H1 (cell line): Measurements from ENCODE around the gene SLK. TPM values are rescaled to one million over a fixed set of nuclear protein-coding genes. Genes with fewer than 3 reads are reported as not detected.

Source experiments
- CTCF ChIA-PET: fragments of 300-600 bp; sonication (Branson Sonifier 250); formaldehyde crosslinking; loops from one replicate; lab custom pipeline; 2021; ENCODE audit not compliant: partially characterized antibody; lab: Charles Lee
- POLR2A ChIA-PET: fragments of 300-600 bp; sonication (Branson Sonifier 250); formaldehyde crosslinking; loops from one replicate; lab custom pipeline; 2021; ENCODE audit warnings: inconsistent platforms; ENCODE audit not compliant: partially characterized antibody; lab: Charles Lee
- DNase-seq, 2 experiments: peaks; one replicate each; pipeline versions ENCODE4 v3.0.0 to v3.0.0-alpha.2; 2010 to 2022; ENCODE audit warnings: low spot score in 2 of 2, low read depth in 1 of 2, mixed read lengths in 1 of 2
- FAIRE-seq: peaks from 2 replicates; lab custom pipeline; 2011; peaks lifted over from hg19 to GRCh38; lab: Jason Lieb, UNC
- H2AFZ ChIP-seq: 2 replicates; pipeline ENCODE4 v1.8.1; 2012; ENCODE audit warnings: low read length, inconsistent platforms
- H2AK5ac ChIP-seq: 2 replicates; pipeline ENCODE4 v1.6.1; 2013; ENCODE audit warnings: low read depth, low read length
- H2BK120ac ChIP-seq: replicated peaks from 2 replicates; pipeline ENCODE3; 2013; ENCODE audit warnings: low read depth, low read length, inconsistent platforms
- H2BK12ac ChIP-seq: 2 replicates; pipeline ENCODE4 v1.6.1; 2013; ENCODE audit warnings: low read depth, low read length
- H2BK15ac ChIP-seq: 2 replicates; pipeline ENCODE4 v1.6.1; 2013; ENCODE audit warnings: low read length
- H2BK20ac ChIP-seq: 2 replicates; pipeline ENCODE4 v1.6.1; 2013; ENCODE audit warnings: low read length
- H2BK5ac ChIP-seq: 2 replicates; pipeline ENCODE4 v1.6.1; 2013; ENCODE audit warnings: low read depth, low read length
- H3K14ac ChIP-seq: 2 replicates; pipeline ENCODE4 v1.6.1; 2013; ENCODE audit warnings: inconsistent platforms; ENCODE audit not compliant: insufficient read length
- H3K18ac ChIP-seq: 2 replicates; pipeline ENCODE4 v1.6.1; 2013; ENCODE audit warnings: low read length; ENCODE audit errors: extremely low read depth
- H3K23ac ChIP-seq: 2 replicates; pipeline ENCODE4 v1.6.1; 2013; ENCODE audit warnings: inconsistent platforms; ENCODE audit not compliant: insufficient read length
- H3K23me2 ChIP-seq: 2 replicates; pipeline ENCODE4 v1.6.1; 2013; ENCODE audit warnings: low read depth, low read length
- H3K27ac ChIP-seq: 2 replicates; pipeline ENCODE4 v1.6.1; 2011; ENCODE audit warnings: low read depth, low read length, inconsistent platforms
- H3K27me3 ChIP-seq, 4 experiments: replicated peaks in 1 of 4; 1 replicate in 1 of 4; 2 replicates in 3 of 4; pipeline versions ENCODE4 v1.6.1 to v1.8.1; 2011 to 2013; ENCODE audit warnings: low read length in 3 of 4, mild to moderate bottlenecking in 3 of 4, inconsistent platforms in 2 of 4, mixed read lengths in 2 of 4, moderate library complexity in 1 of 4; ENCODE audit not compliant: control insufficient read depth in 3 of 4, insufficient read depth in 3 of 4; ENCODE audit errors: extremely low read depth in 1 of 4
- H3K36me3 ChIP-seq, 4 experiments: 2 replicates each; pipeline versions ENCODE4 v1.6.1 to v1.8.1; 2011 to 2013; ENCODE audit warnings: mild to moderate bottlenecking in 4 of 4, low read length in 3 of 4, moderate library complexity in 2 of 4, control low read depth in 1 of 4, inconsistent platforms in 1 of 4; ENCODE audit not compliant: insufficient read depth in 4 of 4, control insufficient read depth in 2 of 4
- H3K4ac ChIP-seq: replicated peaks from 2 replicates; pipeline ENCODE3; 2013; ENCODE audit warnings: low read length, low read depth, mixed read lengths, inconsistent platforms; ENCODE audit not compliant: insufficient read length
- H3K4me1 ChIP-seq, 4 experiments: replicated peaks in 1 of 4; 1 replicate in 1 of 4; 2 replicates in 3 of 4; pipeline versions ENCODE4 v1.6.1 to v1.8.1; 2011 to 2013; ENCODE audit warnings: low read length in 3 of 4, inconsistent platforms in 2 of 4, mixed read lengths in 1 of 4; ENCODE audit not compliant: insufficient read depth in 4 of 4, control insufficient read depth in 3 of 4
- H3K4me2 ChIP-seq, 2 experiments: 2 replicates each; pipeline versions ENCODE4 v1.6.1 to v1.8.1; 2011 to 2013; ENCODE audit warnings: low read depth in 2 of 2, low read length in 2 of 2, control low read depth in 1 of 2, inconsistent platforms in 1 of 2, mild to moderate bottlenecking in 1 of 2; ENCODE audit not compliant: insufficient read depth in 1 of 2
- H3K4me3 ChIP-seq, 4 experiments: fragments of 200-600, 300-600 bp in 1 of 4; sonication (generic), shearing (Covaris generic), sonication (Bioruptor Twin) in 1 of 4; 2 replicates each; pipeline versions ENCODE4 v1.5.1 to v1.8.1; 2011 to 2016; ENCODE audit warnings: low read length in 4 of 4, low read depth in 3 of 4, control low read depth in 2 of 4, inconsistent platforms in 2 of 4, mild to moderate bottlenecking in 2 of 4, mixed read lengths in 1 of 4, moderate library complexity in 1 of 4; ENCODE audit not compliant: insufficient read depth in 2 of 4; ENCODE audit errors: extremely low read depth in 1 of 4
- H3K56ac ChIP-seq: replicated peaks from 2 replicates; pipeline ENCODE3; 2013; ENCODE audit warnings: low read depth, mild to moderate bottlenecking, mixed read lengths, low read length, inconsistent platforms; ENCODE audit not compliant: insufficient read length
- H3K79me1 ChIP-seq: 2 replicates; pipeline ENCODE4 v1.6.1; 2013; ENCODE audit warnings: low read depth, low read length, control low read depth
- H3K79me2 ChIP-seq, 2 experiments: 2 replicates each; pipeline versions ENCODE4 v1.6.1 to v1.8.1; 2012 to 2013; ENCODE audit warnings: low read length in 2 of 2, mild to moderate bottlenecking in 2 of 2, inconsistent platforms in 1 of 2; ENCODE audit not compliant: insufficient read depth in 2 of 2, control insufficient read depth in 1 of 2
- H3K9ac ChIP-seq, 4 experiments: replicated peaks in 1 of 4; 1 replicate in 1 of 4; 2 replicates in 3 of 4; pipeline versions ENCODE4 v1.6.1 to v1.8.1; 2011 to 2013; ENCODE audit warnings: low read depth in 3 of 4, low read length in 3 of 4, control low read depth in 2 of 4, mild to moderate bottlenecking in 2 of 4, moderate library complexity in 2 of 4, inconsistent platforms in 1 of 4; ENCODE audit errors: extremely low read depth in 1 of 4
- H3K9me3 ChIP-seq, 2 experiments: 2 replicates each; pipeline versions ENCODE4 v1.6.1 to v1.8.1; 2012 to 2013; ENCODE audit warnings: mild to moderate bottlenecking in 2 of 2, moderate library complexity in 2 of 2, control low read depth in 1 of 2, inconsistent platforms in 1 of 2, low read depth in 1 of 2, low read length in 1 of 2, mixed read lengths in 1 of 2; ENCODE audit not compliant: insufficient read depth in 2 of 2
- H4K20me1 ChIP-seq, 2 experiments: replicated peaks in 1 of 2; 2 replicates each; pipeline versions ENCODE3 to v1.8.1; 2011 to 2013; ENCODE audit warnings: inconsistent platforms in 2 of 2, low read length in 2 of 2, mild to moderate bottlenecking in 1 of 2; ENCODE audit not compliant: insufficient read depth in 2 of 2, control insufficient read depth in 1 of 2
- H4K5ac ChIP-seq: 2 replicates; pipeline ENCODE4 v1.6.1; 2013; ENCODE audit warnings: low read length, low read depth, mixed read lengths, inconsistent platforms; ENCODE audit not compliant: insufficient read length
- H4K8ac ChIP-seq: 2 replicates; pipeline ENCODE4 v1.8.0; 2013; ENCODE audit warnings: mild to moderate bottlenecking, moderate library complexity, low read length, inconsistent platforms; ENCODE audit not compliant: insufficient read depth; ENCODE audit errors: extremely low read depth
- H4K91ac ChIP-seq: replicated peaks from 2 replicates; pipeline ENCODE3; 2013; ENCODE audit warnings: low read length, mixed read lengths, inconsistent platforms; ENCODE audit not compliant: insufficient read length
- BRCA1 ChIP-seq: IDR thresholded peaks from 2 replicates; pipeline ENCODE4 v1.6.1; 2012; ENCODE audit warnings: low read depth, low read length, improper control_type of control experiment
- CBX8 ChIP-seq: fragments of 300-800, 300-1000 bp; sonication (generic); IDR thresholded peaks from 2 replicates; pipeline ENCODE4 v1.7.1; 2016; ENCODE audit warnings: low read depth, low read length, borderline replicate concordance
- E2F6 ChIP-seq: IDR thresholded peaks from 2 replicates; pipeline ENCODE4 v1.6.1; 2012; ENCODE audit warnings: inconsistent platforms
- EGR1 ChIP-seq: IDR thresholded peaks from 2 replicates; pipeline ENCODE4 v1.6.1; 2011; ENCODE audit warnings: low read depth, low read length, borderline replicate concordance
- GABPA ChIP-seq: IDR thresholded peaks from 2 replicates; pipeline ENCODE4 v1.6.1; 2011; ENCODE audit warnings: mild to moderate bottlenecking, low read length, moderate library complexity, borderline replicate concordance; ENCODE audit not compliant: insufficient read depth
- HDAC2 ChIP-seq, 2 experiments: fragments of 300-600 bp in 1 of 2; sonication (generic) in 1 of 2; IDR thresholded peaks; 2 replicates each; pipeline ENCODE4 v1.6.1; 2011 to 2012; ENCODE audit warnings: low read depth in 2 of 2, low read length in 2 of 2, mild to moderate bottlenecking in 2 of 2, moderate library complexity in 2 of 2, borderline replicate concordance in 1 of 2, inconsistent platforms in 1 of 2
- JUND ChIP-seq: IDR thresholded peaks from 2 replicates; pipeline ENCODE4 v1.6.1; 2011; ENCODE audit warnings: mild to moderate bottlenecking, improper control_type of control experiment, low read length
- RAD21 ChIP-seq, 2 experiments: IDR thresholded peaks in 1 of 2; conservative IDR thresholded peaks in 1 of 2; 2 replicates each; pipeline ENCODE4 v1.6.1; 2011; ENCODE audit warnings: low read depth in 2 of 2, low read length in 2 of 2, improper control_type of control experiment in 1 of 2, inconsistent platforms in 1 of 2, mild to moderate bottlenecking in 1 of 2, moderate library complexity in 1 of 2
- RBBP5 ChIP-seq: IDR thresholded peaks from 2 replicates; pipeline ENCODE4 v1.7.1; 2012; ENCODE audit warnings: low read depth, mild to moderate bottlenecking, inconsistent platforms, low read length, moderate library complexity, borderline replicate concordance
- SIN3A ChIP-seq, 2 experiments: IDR thresholded peaks in 1 of 2; conservative IDR thresholded peaks in 1 of 2; 2 replicates each; pipeline ENCODE4 v1.6.1; 2011 to 2012; ENCODE audit warnings: low read length in 2 of 2, improper control_type of control experiment in 1 of 2, low read depth in 1 of 2, mild to moderate bottlenecking in 1 of 2
- SRF ChIP-seq: IDR thresholded peaks from 2 replicates; pipeline ENCODE4 v1.6.1; 2011; ENCODE audit warnings: mild to moderate bottlenecking, low read depth, low read length, moderate library complexity
- WGBS, 2 experiments: shearing (Covaris generic) in 1 of 2; methylation state at CpG; one replicate each; pipeline versions ENCODE4 v1.1.6 to v1.1.7; 2013 to 2015; ENCODE audit warnings: low lambda C conversion rate in 2 of 2, mixed read lengths in 2 of 2, inconsistent platforms in 1 of 2, low coverage in 1 of 2, missing lambda C conversion rate in 1 of 2; ENCODE audit not compliant: insufficient replicate concordance in 2 of 2, insufficient coverage in 1 of 2, insufficient read length in 1 of 2; ENCODE audit errors: extremely low coverage in 1 of 2, missing lambda C conversion rate in 1 of 2; 5-methylcytosine and 5-hydroxymethylcytosine counted together
- polyA plus RNA-seq, 7 experiments: library from polyadenylated mRNA; depleted of rRNA in 3 of 7; stranded (reverse) in 5 of 7; unstranded in 2 of 7; fragments of >200 nt in 5 of 7; fragments of 200-250 nt in 2 of 7; gene quantifications; 1 replicate in 5 of 7; 2 replicates in 1 of 7; 4 replicates in 1 of 7; pipeline versions ENCODE4 v1.2.1 to v1.2.3, GENCODE V29; 2011 to 2013; ENCODE audit warnings: missing spikeins in 2 of 7, mixed read lengths in 2 of 7
- total RNA-seq: library from RNA; stranded (reverse); fragmentation: NEBNext Ultra II Directional; extraction: Animal tissue kit (Norgen Biotek cat#: 25700); gene quantifications from 2 replicates; pipeline ENCODE4 v1.2.1, GENCODE V29; 2021
- TF ChIP-seq, protein P1 (sequence below): IDR thresholded peaks from 2 replicates; pipeline ENCODE4 v1.6.1; 2011; ENCODE audit warnings: low read depth, mild to moderate bottlenecking, low read length; ENCODE audit not compliant: insufficient read depth

Gene SLK
- total and polyA plus RNA-seq, 2 of the 8 experiments (the other 6 are each of a cell fraction or from before 2014, with no cell fraction given) = 2.7 to 18.3 TPM

GRCh38 chr10:104029521-104029860, 62.6 kb downstream of the SLK start:
- no peak overlapping the region for H3K9ac ChIP-seq
- no peak overlapping the region for H3K18ac ChIP-seq
- no peak overlapping the region for H3K4ac ChIP-seq
- H4K20me1 ChIP-seq = peaks cover 0 to 2% of the 10 kb centered on the region in 2 experiments
- no peak overlapping the region for H2AK5ac ChIP-seq
- H2BK15ac ChIP-seq = no peak overlapping the region
- no peak overlapping the region for H3K56ac ChIP-seq
- WGBS, 2 experiments = 94% methylated on average over 6 of the region's 6 CpGs; no CpG with 5 or more reads in 1 of the 2 experiments
- no peak overlapping the region for H3K4me3 ChIP-seq
- H4K8ac ChIP-seq = no peak overlapping the region
- H3K23ac ChIP-seq = no peak overlapping the region
- no peak overlapping the region for H3K4me2 ChIP-seq
- no peaks in the 10 kb centered on the region; the same call in 1 of the 2 replicates for H3K79me1 ChIP-seq
- no peak overlapping the region for H2BK5ac ChIP-seq
- ChIA-PET CTCF (interaction anchor here (0.6 to 2.2 kb wide), 10 partner anchors 9 to 321 kb away, joined by 3 to 7 read pairs (median 3); no protein-coding TSS in a partner anchor), POLR2A (no interaction called here)
- no peak overlapping the region for H2BK20ac ChIP-seq
- H3K4me1 ChIP-seq = peaks cover 3 to 15% (median 10%) of the 10 kb centered on the region in 4 experiments; a peak in 5 of 7 replicates
- no peak overlapping the region for H3K27ac ChIP-seq
- H3K9me3 ChIP-seq = no peaks in the 10 kb centered on the region
- H3K23me2 ChIP-seq = no peaks in the 10 kb centered on the region
- DNase-seq = no peak
- no peaks in the 10 kb centered on the region for H3K27me3 ChIP-seq
- no peak overlapping the region for H2BK12ac ChIP-seq
- no peak overlapping the region for H3K14ac ChIP-seq
- FAIRE-seq = no peak
- H2AFZ ChIP-seq = no peak overlapping the region
- peaks cover 0 to 9% (median 0%) of the 10 kb centered on the region in 4 experiments; a peak in 3 of 8 replicates for H3K36me3 ChIP-seq
- no peaks in the 10 kb centered on the region for H3K79me2 ChIP-seq
- no peak overlapping the region for H4K91ac ChIP-seq
- H2BK120ac ChIP-seq = no peak overlapping the region
- H4K5ac ChIP-seq = no peak overlapping the region
- TF ChIP-seq HDAC2 (IDR thresholded peaks at IDR 0.05; ENCODE audit: borderline replicate concordance in 1 of 2, low read depth in 2 of 2, low read length in 2 of 2) = no peak
- no peak for TF ChIP-seq EGR1
- TF ChIP-seq CBX8 = no peak
- TF ChIP-seq, protein P1, sequence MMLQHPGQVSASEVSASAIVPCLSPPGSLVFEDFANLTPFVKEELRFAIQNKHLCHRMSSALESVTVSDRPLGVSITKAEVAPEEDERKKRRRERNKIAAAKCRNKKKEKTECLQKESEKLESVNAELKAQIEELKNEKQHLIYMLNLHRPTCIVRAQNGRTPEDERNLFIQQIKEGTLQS = no peak
- no peak for TF ChIP-seq RBBP5
- no peak for TF ChIP-seq SRF
- no peak for TF ChIP-seq SIN3A (conservative IDR thresholded peaks at IDR 0.05 in 1 of 2, IDR thresholded peaks at IDR 0.05 in 1 of 2; ENCODE audit: low read depth in 1 of 2, low read length in 2 of 2)
- no peak for TF ChIP-seq RAD21 (IDR thresholded peaks at IDR 0.05 in 1 of 2, conservative IDR thresholded peaks at IDR 0.05 in 1 of 2; ENCODE audit: low read depth in 2 of 2, low read length in 2 of 2)
- no peak for TF ChIP-seq BRCA1
- TF ChIP-seq E2F6 = no peak
- no peak for TF ChIP-seq JUND
- TF ChIP-seq GABPA = no peak
